Fibroblast of lung (primary cell): ENCODE data around the gene SUGCT.

Experiments
- CTCF ChIP-seq, 2 donors: IDR thresholded peaks in 1 of 2; conservative IDR thresholded peaks in 1 of 2; 1 replicate in 1 of 2; 2 replicates in 1 of 2; pipeline ENCODE4 v1.5.1; 2011 to 2012; ENCODE audit warnings: low read length in 2 of 2, control low read depth in 1 of 2, inconsistent platforms in 1 of 2, low read depth in 1 of 2, mild to moderate bottlenecking in 1 of 2
- EZH2 ChIP-seq: IDR thresholded peaks from 2 replicates; pipeline ENCODE4 v1.5.1; 2012; ENCODE audit warnings: low read length, control low read depth, mild to moderate bottlenecking; ENCODE audit errors: missing control alignments

GRCh38 chr7:40646717-40647116 is 511.9 kb downstream of the SUGCT start:
- no peak for TF ChIP-seq CTCF (conservative IDR thresholded peaks at IDR 0.05 in 1 of 2, IDR thresholded peaks at IDR 0.05 in 1 of 2; ENCODE audit: low read depth in 1 of 2, low read length in 2 of 2)
- TF ChIP-seq EZH2, result no peak
